ENCODE measurements around the gene PDXK.

DNA sequence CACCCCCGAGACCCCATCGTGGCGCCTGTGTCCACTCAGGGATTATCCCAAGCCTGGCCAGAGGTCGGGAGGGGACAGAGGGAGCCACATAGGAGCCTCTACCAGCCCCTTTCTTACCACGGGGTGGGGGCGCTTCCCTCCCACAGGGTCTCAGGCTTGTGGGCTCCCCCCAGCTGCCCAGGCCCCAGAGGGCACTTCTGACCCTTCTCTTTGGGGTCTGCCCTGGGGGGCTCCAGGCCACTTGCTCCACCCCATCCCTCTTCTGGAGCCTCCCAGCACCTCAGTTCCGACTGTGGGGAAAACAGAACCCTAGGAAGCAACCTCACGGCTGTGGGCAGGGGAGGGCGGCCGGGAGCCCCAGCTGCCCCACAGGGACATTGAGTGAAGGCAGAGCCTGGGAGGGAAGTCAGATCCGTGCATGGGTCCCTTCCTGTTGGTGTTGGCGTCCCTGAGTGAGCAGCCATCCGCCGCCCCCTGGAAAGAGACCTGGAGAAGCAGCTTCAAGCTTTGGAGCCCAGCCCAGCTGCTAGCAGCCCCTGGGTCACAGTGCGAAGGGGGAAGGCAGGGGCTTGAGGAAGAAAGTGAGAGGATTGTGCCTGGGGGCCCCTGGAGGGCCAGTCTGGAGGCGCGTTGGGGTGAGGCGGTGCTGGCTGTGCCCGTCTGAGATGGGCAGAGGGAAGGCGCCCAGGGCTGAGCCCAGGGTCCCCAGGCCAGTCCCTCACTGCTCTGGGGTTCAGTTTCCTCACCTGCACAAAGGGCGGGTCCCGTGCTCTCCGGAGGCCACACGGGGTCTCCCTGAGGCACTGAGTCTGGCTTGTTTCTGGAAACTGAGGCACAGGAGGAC is 92.6 kb downstream of the PDXK start:
- TF ChIP-seq EZH2phosphoT487 (IDR thresholded peaks at IDR 0.05) (no peak), EZH2 (IDR thresholded peaks at IDR 0.05) (no peak)
- TF ChIP-seq, protein P1, sequence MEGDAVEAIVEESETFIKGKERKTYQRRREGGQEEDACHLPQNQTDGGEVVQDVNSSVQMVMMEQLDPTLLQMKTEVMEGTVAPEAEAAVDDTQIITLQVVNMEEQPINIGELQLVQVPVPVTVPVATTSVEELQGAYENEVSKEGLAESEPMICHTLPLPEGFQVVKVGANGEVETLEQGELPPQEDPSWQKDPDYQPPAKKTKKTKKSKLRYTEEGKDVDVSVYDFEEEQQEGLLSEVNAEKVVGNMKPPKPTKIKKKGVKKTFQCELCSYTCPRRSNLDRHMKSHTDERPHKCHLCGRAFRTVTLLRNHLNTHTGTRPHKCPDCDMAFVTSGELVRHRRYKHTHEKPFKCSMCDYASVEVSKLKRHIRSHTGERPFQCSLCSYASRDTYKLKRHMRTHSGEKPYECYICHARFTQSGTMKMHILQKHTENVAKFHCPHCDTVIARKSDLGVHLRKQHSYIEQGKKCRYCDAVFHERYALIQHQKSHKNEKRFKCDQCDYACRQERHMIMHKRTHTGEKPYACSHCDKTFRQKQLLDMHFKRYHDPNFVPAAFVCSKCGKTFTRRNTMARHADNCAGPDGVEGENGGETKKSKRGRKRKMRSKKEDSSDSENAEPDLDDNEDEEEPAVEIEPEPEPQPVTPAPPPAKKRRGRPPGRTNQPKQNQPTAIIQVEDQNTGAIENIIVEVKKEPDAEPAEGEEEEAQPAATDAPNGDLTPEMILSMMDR (IDR thresholded peaks at IDR 0.05), result no peak
